ENCODE measurements around the gene TMEM26. TPM values are rescaled to one million over a fixed set of nuclear protein-coding genes. Genes with fewer than 3 reads are reported as not detected.
"Not testable (repeated sequence)": the region's sequence is repeated elsewhere in the genome, so short reads cannot be mapped to it uniquely, and the experiment has no call there.

Gene TMEM26
- total RNA-seq, 2 experiments from 2014 or later, result not detected

DNA sequence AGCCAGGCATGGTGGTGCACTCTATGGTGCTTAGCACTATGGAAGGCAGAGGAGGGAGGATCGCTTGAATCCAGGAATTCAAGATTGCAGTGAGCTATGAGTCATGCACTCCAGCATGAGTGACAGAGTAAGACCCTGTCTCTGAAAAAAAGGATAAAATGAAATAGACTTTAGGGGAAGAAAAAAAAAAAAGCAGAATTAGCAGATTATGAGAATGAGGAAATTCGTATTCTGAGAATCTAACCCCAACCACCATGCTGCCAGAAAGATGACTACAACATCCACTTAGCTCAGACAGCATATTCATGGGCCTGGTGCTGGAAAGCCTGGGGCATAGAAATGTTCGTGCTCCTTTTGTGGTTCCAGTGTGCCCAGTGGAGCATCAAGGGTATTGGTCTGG, 63.3 kb downstream of the TMEM26 start:
- no peaks in the 10 kb centered on the region for H3K4me1 Mint-ChIP-seq
- DNase-seq (no peak), ATAC-seq (no peak)
- no peak overlapping the region for H3K4me3 Mint-ChIP-seq
- H3K27me3 Mint-ChIP-seq, result peaks cover 4% of the 10 kb centered on the region
- no peaks in the 10 kb centered on the region for H3K36me3 Mint-ChIP-seq (ENCODE audit: low read depth)
- no peak overlapping the region for H3K27ac Mint-ChIP-seq
- ChIA-PET POLR2A (no interaction called here), CTCF (interaction anchor here (0.6 kb wide), 1 partner anchor 432 kb away, joined by 3 read pairs; no protein-coding TSS in a partner anchor)
- intact Hi-C loops (cut with DNase I, micrococcal nuclease), result no loop called here
- H3K9me3 Mint-ChIP-seq (ENCODE audit: low read depth), result no peaks in the 10 kb centered on the region

DNA sequence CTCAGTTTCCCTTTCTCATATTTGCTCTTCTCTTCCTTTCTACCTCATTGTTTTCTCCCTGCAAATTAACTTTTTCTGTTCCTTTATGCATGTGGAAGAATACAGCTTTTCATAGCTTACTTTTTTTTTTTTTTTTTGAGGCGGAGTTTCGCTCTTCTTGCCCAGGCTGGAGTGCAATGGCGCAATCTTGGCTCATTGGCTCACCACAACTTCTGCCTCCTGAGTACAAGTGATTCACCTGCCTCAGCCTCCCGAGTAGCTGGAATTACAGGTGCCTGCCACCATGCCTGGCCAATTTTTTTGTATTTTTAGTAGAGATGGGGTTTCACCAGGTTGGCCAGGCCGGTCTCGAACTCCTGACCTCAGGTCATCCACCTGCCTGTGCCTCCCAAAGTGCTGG, 64.2 kb downstream of the TMEM26 start:
- ATAC-seq; H3K4me1 Mint-ChIP-seq; DNase-seq; H3K36me3 Mint-ChIP-seq (ENCODE audit: low read depth); POLR2A ChIA-PET; H3K27ac Mint-ChIP-seq; H3K9me3 Mint-ChIP-seq (ENCODE audit: low read depth); H3K4me3 Mint-ChIP-seq; H3K27me3 Mint-ChIP-seq; intact Hi-C loops (cut with DNase I, micrococcal nuclease): not testable (repeated sequence)
- CTCF ChIA-PET, result interaction anchor here (0.8 kb wide), 1 partner anchor 562 kb away, joined by 3 read pairs; no protein-coding TSS in a partner anchor

DNA sequence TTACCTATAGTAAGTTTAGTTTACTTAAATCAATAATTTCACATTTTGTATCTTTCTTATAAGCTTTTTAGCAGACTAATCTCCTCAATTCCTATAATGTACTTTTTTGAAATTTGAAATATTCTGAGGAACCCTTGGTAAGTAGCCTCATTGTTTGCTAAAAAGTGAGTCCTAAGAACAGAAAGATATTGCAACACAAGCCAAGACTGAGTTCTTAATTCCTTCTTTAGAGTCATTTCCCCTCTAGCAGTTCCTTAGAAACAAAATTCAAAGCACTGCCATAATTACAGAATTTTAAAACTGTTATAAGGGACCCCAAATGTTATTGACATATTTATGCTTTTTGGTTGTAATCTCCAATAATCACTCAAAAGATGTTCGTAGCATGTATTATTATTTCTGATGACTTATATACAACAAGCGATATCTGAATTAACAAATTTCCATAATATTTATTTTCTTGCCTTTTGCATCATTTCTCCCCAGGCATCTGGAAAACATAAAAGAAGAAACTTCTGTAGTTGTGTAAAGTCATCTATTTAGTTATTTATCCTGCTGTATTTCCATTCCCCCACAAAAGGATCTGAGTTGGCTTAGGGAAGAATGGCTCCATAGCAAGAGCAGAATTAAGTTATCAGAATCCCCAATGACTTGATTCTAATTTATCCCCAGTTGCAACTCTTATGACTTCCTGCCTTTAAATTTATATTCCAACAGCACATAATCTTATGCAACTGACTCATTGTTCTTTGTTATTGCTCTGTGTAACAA, 67.8 kb downstream of the TMEM26 start:
- no peak for ATAC-seq
- no peak overlapping the region for H3K27ac Mint-ChIP-seq
- H3K4me3 Mint-ChIP-seq, result no peak overlapping the region
- no peaks in the 10 kb centered on the region for H3K4me1 Mint-ChIP-seq
- H3K27me3 Mint-ChIP-seq, result peaks cover 5% of the 10 kb centered on the region
- no peak for DNase-seq
- H3K9me3 Mint-ChIP-seq (ENCODE audit: low read depth), result no peaks in the 10 kb centered on the region
- no peaks in the 10 kb centered on the region for H3K36me3 Mint-ChIP-seq (ENCODE audit: low read depth)
- intact Hi-C loops (cut with DNase I, micrococcal nuclease), result no loop called here
- POLR2A ChIA-PET, result no interaction called here
- CTCF ChIA-PET, result no interaction called here

DNA sequence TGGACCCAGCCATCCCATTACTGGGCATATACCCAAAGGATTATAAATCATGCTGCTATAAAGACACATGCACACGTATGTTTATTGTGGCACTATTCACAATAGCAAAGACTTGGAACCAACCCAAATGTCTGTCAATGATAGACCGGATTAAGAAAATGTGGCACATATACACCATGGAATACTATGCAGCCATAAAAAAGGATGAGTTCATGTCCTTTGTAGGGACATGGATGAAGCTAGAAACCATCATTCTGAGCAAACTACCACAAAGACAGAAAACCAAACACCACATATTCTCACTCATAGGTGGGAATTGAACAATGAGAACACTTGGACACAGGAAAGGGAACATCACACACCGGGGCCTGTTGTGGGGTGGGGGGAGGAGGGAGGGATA, 72.0 kb downstream of the TMEM26 start:
- H3K9me3 Mint-ChIP-seq (ENCODE audit: low read depth); intact Hi-C loops (cut with DNase I, micrococcal nuclease); H3K4me3 Mint-ChIP-seq; H3K36me3 Mint-ChIP-seq (ENCODE audit: low read depth); H3K27ac Mint-ChIP-seq; CTCF ChIA-PET; H3K27me3 Mint-ChIP-seq; DNase-seq; POLR2A ChIA-PET; ATAC-seq; H3K4me1 Mint-ChIP-seq: not testable (repeated sequence)

DNA sequence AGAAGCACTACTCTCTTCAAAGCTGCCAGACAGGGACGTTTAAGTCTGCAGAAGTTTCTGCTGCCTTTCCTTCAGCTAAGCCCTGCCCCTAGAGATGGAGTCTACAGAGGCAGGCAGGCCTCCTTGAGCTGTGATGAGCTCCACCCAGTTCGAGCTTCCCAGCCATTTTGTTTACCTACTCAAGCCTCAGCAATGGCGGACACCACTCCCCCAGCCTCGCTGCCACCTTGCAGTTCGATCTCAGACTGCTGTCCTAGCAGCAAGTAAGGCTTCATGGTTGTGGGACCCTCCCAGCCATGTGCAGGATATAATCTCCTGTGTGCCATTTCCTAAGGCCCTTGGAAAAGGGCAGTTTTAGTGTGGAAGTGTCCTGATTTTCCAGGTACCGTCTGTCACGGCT, 74.3 kb downstream of the TMEM26 start:
- CTCF ChIA-PET, result no interaction called here
- POLR2A ChIA-PET, result no interaction called here
- intact Hi-C loops (cut with DNase I, micrococcal nuclease), result no loop called here

DNA sequence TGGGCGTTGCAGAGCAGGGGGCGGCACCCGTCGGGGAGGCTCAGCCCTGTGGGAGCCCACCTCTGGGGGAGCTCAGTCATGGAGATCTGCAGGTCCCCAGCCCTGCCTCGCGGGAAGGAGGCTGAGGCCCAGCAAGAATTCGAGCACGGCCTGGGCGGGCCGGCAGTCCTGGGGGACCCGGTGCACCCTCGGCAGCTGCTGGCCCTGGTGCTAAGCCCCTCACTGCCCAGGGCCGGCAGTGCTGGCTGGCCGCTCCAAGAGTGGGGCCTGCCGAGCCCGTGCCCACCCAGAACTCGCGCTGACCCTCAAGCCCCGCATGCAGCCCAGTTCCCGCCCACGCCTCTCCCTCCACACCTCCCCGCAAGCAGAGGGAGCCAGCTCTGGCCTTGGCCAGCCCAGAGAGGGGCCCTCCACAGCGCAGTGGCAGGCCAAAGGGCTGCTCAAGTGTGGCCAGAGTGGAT, 76.2 kb downstream of the TMEM26 start:
- H3K4me1 Mint-ChIP-seq, result no peaks in the 10 kb centered on the region
- no peak overlapping the region for H3K27ac Mint-ChIP-seq
- ATAC-seq, result no peak
- intact Hi-C loops (cut with DNase I, micrococcal nuclease), result no loop called here
- H3K27me3 Mint-ChIP-seq, result no peaks in the 10 kb centered on the region
- no peak for DNase-seq
- peaks cover 2% of the 10 kb centered on the region for H3K9me3 Mint-ChIP-seq (ENCODE audit: low read depth)
- no peaks in the 10 kb centered on the region for H3K36me3 Mint-ChIP-seq (ENCODE audit: low read depth)
- H3K4me3 Mint-ChIP-seq, result no peak overlapping the region
- CTCF ChIA-PET, result no interaction called here
- POLR2A ChIA-PET, result no interaction called here

More for the DNA sequence above, 74.3 kb downstream of the TMEM26 start:
- Mint-ChIP-seq H3K36me3 (ENCODE audit: low read depth) (no peaks in the 10 kb centered on the region), H3K27me3 (peaks cover 1% of the 10 kb centered on the region), H3K27ac (no peak overlapping the region), H3K9me3 (ENCODE audit: low read depth) (peaks cover 2% of the 10 kb centered on the region), H3K4me1 (no peaks in the 10 kb centered on the region), H3K4me3 (no peak overlapping the region)
- no peak for DNase-seq
- ATAC-seq, result no peak

DNA sequence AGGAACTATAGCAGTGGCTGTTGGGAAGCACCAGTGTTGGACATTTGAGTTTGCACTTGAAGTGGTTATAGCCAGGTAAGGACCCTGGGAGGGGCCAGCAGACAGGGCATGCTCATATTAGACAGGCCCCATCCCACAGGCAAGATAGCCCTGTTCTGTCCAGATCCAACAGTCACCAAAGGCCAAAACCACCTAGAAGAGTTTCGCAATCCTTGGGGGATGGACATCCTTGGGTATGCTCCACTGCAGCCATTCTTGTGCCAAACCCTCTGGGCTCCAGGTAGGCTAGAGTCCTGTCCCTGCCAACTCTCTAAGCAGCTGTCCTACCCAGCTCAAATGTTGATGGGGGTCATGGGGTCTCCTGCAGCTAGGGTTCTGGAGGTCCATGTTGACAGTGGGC, 76.8 kb downstream of the TMEM26 start:
- CTCF ChIA-PET, result no interaction called here
- DNase-seq (no peak), ATAC-seq (no peak)
- intact Hi-C loops (cut with DNase I, micrococcal nuclease), result no loop called here
- POLR2A ChIA-PET, result no interaction called here
- no peaks in the 10 kb centered on the region for H3K27me3 Mint-ChIP-seq
- H3K9me3 Mint-ChIP-seq (ENCODE audit: low read depth), result peaks cover 2% of the 10 kb centered on the region
- H3K4me3 Mint-ChIP-seq, result no peak overlapping the region
- no peaks in the 10 kb centered on the region for H3K4me1 Mint-ChIP-seq
- H3K36me3 Mint-ChIP-seq (ENCODE audit: low read depth), result no peaks in the 10 kb centered on the region
- H3K27ac Mint-ChIP-seq, result no peak overlapping the region

DNA sequence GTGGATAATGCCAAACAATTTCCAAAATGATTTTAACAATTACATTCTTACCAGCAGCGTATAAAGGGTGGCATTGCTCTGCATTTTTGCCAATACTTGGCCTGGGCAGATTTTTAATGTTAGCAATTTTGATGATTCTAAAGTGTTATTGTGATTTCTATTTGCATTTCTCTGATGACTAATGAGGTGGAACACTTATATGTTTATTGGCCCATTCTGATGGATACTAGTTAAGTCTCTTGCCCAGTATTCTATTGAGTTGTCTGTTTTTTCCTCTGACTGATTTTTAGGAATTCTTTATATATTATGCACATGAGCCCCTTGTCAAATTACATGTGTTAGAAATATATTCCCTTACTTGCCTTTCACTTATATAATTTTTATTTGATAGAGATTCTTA, 86.8 kb downstream of the TMEM26 start:
- Mint-ChIP-seq H3K4me1 (no peaks in the 10 kb centered on the region), H3K9me3 (ENCODE audit: low read depth) (no peaks in the 10 kb centered on the region), H3K4me3 (no peak overlapping the region), H3K27me3 (no peaks in the 10 kb centered on the region), H3K36me3 (ENCODE audit: low read depth) (no peaks in the 10 kb centered on the region), H3K27ac (no peak overlapping the region)
- ATAC-seq (no peak), DNase-seq (no peak)
- intact Hi-C loops (cut with DNase I, micrococcal nuclease), result no loop called here
- CTCF ChIA-PET, result no interaction called here
- POLR2A ChIA-PET, result no interaction called here

DNA sequence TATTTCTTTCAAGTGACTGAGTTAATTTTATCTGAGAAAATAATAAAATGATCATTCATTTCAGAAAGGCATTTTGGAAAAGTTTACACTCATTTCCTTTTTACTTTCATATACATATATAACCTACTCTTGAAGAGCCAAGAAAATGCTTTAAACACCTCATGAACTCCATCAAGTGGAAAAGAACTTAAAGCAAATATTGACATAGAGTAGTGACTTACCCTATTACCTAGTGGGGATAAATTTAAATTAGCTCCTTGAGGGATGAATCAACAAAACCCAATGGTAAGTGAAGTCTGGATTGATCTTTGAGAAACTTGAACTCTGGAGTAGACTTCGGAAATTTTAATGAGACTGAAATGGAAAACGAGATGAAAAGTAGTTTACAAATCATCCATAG, 88.6 kb downstream of the TMEM26 start:
- DNase-seq (no peak), ATAC-seq (no peak)
- Mint-ChIP-seq H3K27me3 (no peaks in the 10 kb centered on the region), H3K36me3 (ENCODE audit: low read depth) (no peaks in the 10 kb centered on the region), H3K27ac (no peak overlapping the region), H3K4me1 (no peaks in the 10 kb centered on the region), H3K4me3 (no peak overlapping the region), H3K9me3 (ENCODE audit: low read depth) (no peaks in the 10 kb centered on the region)
- intact Hi-C loops (cut with DNase I, micrococcal nuclease), result no loop called here
- CTCF ChIA-PET, result no interaction called here
- POLR2A ChIA-PET, result no interaction called here

DNA sequence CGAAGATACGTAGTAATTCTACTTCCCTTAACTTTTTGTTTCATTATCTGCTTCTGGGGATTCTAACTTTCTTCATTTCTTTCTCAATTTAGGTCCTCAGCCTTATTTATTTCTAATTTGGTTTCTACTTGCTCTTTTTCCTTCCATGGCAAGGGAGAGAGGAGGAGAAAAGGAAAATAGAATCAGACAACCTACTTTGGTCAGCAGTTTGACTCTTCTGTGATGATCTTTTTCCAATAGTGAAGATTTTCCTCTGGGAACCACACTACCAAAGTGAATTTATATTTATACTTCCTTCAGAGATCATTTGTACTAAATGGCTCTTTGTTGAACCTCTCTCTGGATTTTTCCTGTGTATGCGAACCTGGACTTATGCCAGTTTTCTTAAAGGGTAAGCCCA, 90.2 kb downstream of the TMEM26 start:
- Mint-ChIP-seq H3K9me3 (ENCODE audit: low read depth) (no peaks in the 10 kb centered on the region), H3K4me3 (no peak overlapping the region), H3K36me3 (ENCODE audit: low read depth) (no peaks in the 10 kb centered on the region), H3K27me3 (no peaks in the 10 kb centered on the region), H3K27ac (no peak overlapping the region), H3K4me1 (no peaks in the 10 kb centered on the region)
- ATAC-seq (no peak), DNase-seq (no peak)
- CTCF ChIA-PET, result no interaction called here
- intact Hi-C loops (cut with DNase I, micrococcal nuclease), result no loop called here
- POLR2A ChIA-PET, result no interaction called here

DNA sequence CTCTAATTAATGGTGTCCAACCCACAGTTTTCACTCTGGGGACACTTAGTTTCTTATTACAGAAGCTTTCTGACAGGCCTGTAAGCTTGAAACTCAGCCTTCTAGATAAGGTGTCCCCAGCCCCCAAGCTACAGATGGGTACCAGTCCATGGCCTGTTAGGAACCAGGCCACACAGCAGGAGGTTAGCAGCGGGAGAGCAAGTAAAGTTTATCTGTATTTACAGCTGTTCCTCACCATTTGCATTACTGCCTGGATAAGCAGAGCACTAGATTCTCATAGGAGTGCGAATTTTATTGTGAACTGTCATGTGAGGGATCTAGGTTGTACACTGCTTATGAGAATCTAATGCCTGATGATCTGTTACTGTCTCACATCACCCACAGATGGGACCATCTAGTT, 93.7 kb downstream of the TMEM26 start:
- ATAC-seq (no peak), DNase-seq (no peak)
- CTCF ChIA-PET, result no interaction called here
- Mint-ChIP-seq H3K36me3 (ENCODE audit: low read depth) (no peaks in the 10 kb centered on the region), H3K27me3 (no peaks in the 10 kb centered on the region), H3K4me1 (no peaks in the 10 kb centered on the region), H3K4me3 (no peak overlapping the region), H3K9me3 (ENCODE audit: low read depth) (no peaks in the 10 kb centered on the region), H3K27ac (no peak overlapping the region)
- POLR2A ChIA-PET, result no interaction called here
- intact Hi-C loops (cut with DNase I, micrococcal nuclease), result no loop called here

DNA sequence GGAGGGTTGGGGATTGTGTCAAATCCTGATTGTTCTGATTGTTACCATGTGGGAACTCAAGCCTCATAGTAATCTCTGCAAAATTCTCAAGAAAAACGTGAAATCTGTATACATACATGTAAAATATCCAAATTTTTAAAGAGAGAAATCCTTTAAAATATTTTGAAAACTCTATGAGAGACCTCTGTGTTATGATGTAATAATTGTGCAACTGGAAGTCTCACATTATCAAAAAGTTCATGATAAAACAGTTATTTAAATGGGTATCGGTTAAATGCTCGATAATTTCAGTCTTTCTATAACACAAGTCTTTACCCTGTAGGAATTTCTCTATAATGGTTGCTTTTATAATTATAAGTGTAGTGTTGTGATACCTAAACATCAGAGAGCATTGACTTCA, 95.5 kb downstream of the TMEM26 start:
- DNase-seq (no peak), ATAC-seq (no peak)
- CTCF ChIA-PET, result no interaction called here
- Mint-ChIP-seq H3K27me3 (peaks cover 2% of the 10 kb centered on the region), H3K9me3 (ENCODE audit: low read depth) (no peaks in the 10 kb centered on the region), H3K27ac (no peak overlapping the region), H3K4me1 (no peaks in the 10 kb centered on the region), H3K4me3 (no peak overlapping the region), H3K36me3 (ENCODE audit: low read depth) (no peaks in the 10 kb centered on the region)
- POLR2A ChIA-PET, result no interaction called here
- intact Hi-C loops (cut with DNase I, micrococcal nuclease), result no loop called here
